ENCODE measurements around the gene FAM170B.

FAM170B gene

DNA sequence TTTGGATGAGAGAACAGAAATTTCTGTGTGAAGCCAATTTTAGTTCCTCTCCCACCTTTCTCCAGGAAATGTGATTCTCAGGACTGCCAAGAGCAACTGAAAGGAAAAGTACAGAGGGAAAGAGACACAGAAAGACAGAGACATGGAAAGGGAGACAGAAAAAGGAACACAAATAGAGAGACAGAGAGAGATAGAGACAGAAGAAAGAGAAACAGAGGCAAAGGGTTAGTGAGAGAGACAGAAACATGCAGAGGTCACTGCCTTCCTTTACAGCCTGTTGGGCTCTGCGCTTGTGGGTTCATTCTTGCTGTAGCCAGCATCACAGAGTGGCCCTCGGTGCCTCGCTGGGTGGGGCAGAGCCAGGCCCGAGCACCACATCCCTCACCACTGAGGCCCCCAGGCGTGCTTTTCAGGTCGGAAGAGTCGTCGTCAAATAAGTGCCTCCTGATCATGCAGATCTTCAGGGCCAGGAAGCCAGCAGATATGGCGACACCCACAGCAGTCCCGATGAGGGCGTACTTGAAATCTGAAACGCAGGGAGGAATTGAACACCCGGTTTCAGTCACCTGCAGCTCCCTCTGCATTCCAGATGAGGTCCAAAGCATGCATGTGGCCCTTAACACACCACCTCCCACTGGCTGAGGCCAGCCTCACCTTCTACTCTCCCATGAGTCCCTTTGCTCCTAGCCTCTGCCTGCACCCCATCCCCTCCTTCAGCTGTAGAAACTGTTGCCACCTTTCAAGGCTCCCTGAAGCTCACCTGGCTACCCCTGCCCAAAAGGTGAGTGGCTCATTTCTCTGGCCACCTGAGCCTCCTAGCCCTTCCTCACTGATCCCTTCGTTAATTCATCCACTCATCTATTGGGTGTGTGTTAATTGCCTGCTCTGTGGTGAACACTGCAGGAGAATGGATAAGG, 32.9 kb upstream of the FAM170B start:
- H3K4me3 ChIP-seq (ENCODE audit: low read depth, low read length): no peak overlapping the region
- CTCF ChIA-PET: no interaction called here
- no peak for TF ChIP-seq CTCF (IDR thresholded peaks at IDR 0.05; ENCODE audit: insufficient read depth, low read length, missing control alignments)
- POLR2A ChIA-PET: no interaction called here
- DNase-seq (ENCODE audit: low read depth, low spot score): no peak

DNA sequence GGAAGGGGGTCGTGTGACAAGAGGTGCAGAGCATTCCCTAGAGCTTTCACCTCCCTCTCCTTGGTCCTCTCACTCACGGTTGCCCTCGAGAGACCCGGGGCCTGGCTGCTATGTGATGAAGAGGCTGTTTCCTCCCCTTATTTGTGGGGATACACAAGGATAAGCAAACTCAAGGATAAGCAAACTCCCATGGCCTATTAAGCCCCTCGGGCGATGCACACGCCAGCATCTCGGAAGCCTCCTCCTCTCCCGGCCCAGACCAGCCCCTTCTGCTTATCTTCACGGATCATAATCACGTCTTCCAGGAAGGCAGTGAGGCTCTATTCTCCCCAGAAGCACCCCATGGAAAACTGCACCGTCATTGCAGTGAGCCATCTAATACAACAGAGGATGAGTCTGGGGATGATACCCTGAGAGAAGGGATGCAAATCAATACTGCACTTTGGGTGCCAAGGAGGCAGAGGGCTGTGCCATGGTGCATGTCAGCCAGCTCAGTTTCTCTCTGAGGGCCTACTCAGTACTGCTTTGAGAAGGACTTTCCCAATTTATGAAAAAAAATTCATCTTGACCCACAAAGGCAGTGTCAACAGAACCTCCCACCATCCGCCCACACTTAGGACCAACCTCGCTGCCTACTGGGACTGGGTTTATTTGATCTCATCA, 32.1 kb upstream of the FAM170B start:
- CTCF ChIA-PET: no interaction called here
- TF ChIP-seq CTCF (IDR thresholded peaks at IDR 0.05; ENCODE audit: insufficient read depth, low read length, missing control alignments): no peak

GRCh38 chr10:49165259-49165658, 31.4 kb upstream of the FAM170B start:
- ChIA-PET CTCF (interaction anchor here (1.0 to 7.5 kb wide), 5 partner anchors 7 to 185 kb away, joined by 3 to 52 read pairs (median 3); no protein-coding TSS in a partner anchor), POLR2A (no interaction called here)
- TF ChIP-seq CTCF (IDR thresholded peaks at IDR 0.05; ENCODE audit: insufficient read depth, low read length, missing control alignments): no peak
- H3K4me3 ChIP-seq (ENCODE audit: low read depth, low read length): no peak overlapping the region
- no peak for DNase-seq (ENCODE audit: low read depth, low spot score)

More for the DNA sequence above, 32.1 kb upstream of the FAM170B start:
- no peak for DNase-seq (ENCODE audit: low read depth, low spot score)
- H3K4me3 ChIP-seq (ENCODE audit: low read depth, low read length): no peak overlapping the region
- POLR2A ChIA-PET: no interaction called here

DNA sequence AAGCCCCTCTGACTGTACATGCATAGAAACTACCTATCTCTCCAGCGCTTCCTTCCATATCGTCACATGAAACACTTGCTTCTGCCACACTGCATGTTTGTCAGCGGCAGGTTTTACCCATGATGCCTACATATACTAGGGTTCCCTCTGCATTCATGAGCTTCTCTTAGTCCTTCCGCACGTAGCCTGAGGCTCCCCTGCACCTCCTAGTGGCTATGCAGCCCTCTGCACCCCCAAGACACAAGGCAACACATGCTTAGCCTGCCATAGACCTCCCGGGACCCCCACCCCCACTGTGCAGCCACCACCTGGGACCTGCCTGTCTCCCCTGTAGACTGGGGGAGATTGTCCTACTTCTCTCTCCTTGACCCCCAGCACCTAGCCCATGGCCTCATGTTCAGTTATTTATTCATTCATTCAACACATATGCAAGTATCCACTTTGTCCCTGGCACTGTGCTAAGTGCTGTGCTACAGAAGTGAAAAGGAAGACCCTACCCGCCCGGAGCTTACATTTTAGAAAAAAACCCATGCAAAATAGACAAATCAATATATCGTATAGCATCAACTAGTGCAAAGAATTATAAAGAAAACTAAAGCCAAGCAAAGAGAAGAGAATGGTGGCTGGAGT, 30.9 kb upstream of the FAM170B start:
- POLR2A ChIA-PET: no interaction called here
- CTCF ChIA-PET: interaction anchor here (1.0 to 7.5 kb wide), 10 partner anchors 8 to 507 kb away, joined by 3 to 52 read pairs (median 4); no protein-coding TSS in a partner anchor
- H3K4me3 ChIP-seq (ENCODE audit: low read depth, low read length): no peak overlapping the region
- DNase-seq (ENCODE audit: low read depth, low spot score): no peak
- peak; percentile 76 for TF ChIP-seq CTCF (IDR thresholded peaks at IDR 0.05; ENCODE audit: insufficient read depth, low read length, missing control alignments)

- peak; percentile 26 for DNase-seq (ENCODE audit: low read depth, low spot score)
- ChIA-PET CTCF (interaction anchor here (1.1 to 7.5 kb wide), 7 partner anchors 9 to 506 kb away, joined by 3 to 52 read pairs (median 4); no protein-coding TSS in a partner anchor), POLR2A (no interaction called here)
- TF ChIP-seq CTCF (IDR thresholded peaks at IDR 0.05; ENCODE audit: insufficient read depth, low read length, missing control alignments): no peak
- H3K4me3 ChIP-seq (ENCODE audit: low read depth, low read length): no peak overlapping the region
Observed at GRCh38 chr10:49163741-49164140, 29.9 kb upstream of the FAM170B start.

All from AG04449 (cell line).